Kidney (tissue), 14 donors: ENCODE data around the gene ECI1. TPM values are rescaled to one million over a fixed set of nuclear protein-coding genes. Genes with fewer than 3 reads are reported as not detected.

Experiments used
- DNase-seq, 5 donors: peaks; one replicate each; pipeline ENCODE4 v3.0.0-alpha.2; 2013 to 2020
- FAIRE-seq: peaks from 2 replicates; lab custom pipeline; 2012; peaks lifted over from hg19 to GRCh38; lab: Jason Lieb, UNC
- H3K27ac ChIP-seq, 2 donors: one replicate each; pipeline ENCODE4 v1.7.0; 2013; ENCODE audit warnings: low read depth in 2 of 2, low read length in 2 of 2, inconsistent platforms in 1 of 2
- H3K27me3 ChIP-seq: one replicate; pipeline ENCODE4 v1.7.1; 2013; ENCODE audit warnings: low read length, inconsistent platforms; ENCODE audit not compliant: control insufficient read depth, insufficient read depth
- H3K36me3 ChIP-seq, 3 donors: one replicate each; pipeline versions ENCODE4 v1.7.0 to v1.7.1; 2013; ENCODE audit warnings: low read length in 3 of 3, control low read depth in 1 of 3, inconsistent platforms in 1 of 3; ENCODE audit not compliant: insufficient read depth in 3 of 3, control insufficient read depth in 2 of 3
- H3K4me1 ChIP-seq, 3 donors: one replicate each; pipeline versions ENCODE4 v1.7.0 to v1.7.1; 2013; ENCODE audit warnings: low read length in 3 of 3, inconsistent platforms in 1 of 3, low read depth in 1 of 3; ENCODE audit not compliant: control insufficient read depth in 2 of 3, insufficient read depth in 2 of 3
- H3K4me3 ChIP-seq, 3 donors: one replicate each; pipeline versions ENCODE4 v1.7.0 to v1.8.1; 2013; ENCODE audit warnings: low read length in 3 of 3, control low read depth in 1 of 3, inconsistent platforms in 1 of 3
- H3K9ac ChIP-seq, 3 donors: one replicate each; pipeline versions ENCODE4 v1.7.0 to v1.7.1; 2013; ENCODE audit warnings: low read length in 3 of 3, control low read depth in 1 of 3, inconsistent platforms in 1 of 3
- H3K9me3 ChIP-seq, 3 donors: one replicate each; pipeline versions ENCODE4 v1.7.0 to v1.7.1; 2013; ENCODE audit warnings: low read length in 3 of 3, control low read depth in 1 of 3, inconsistent platforms in 1 of 3; ENCODE audit not compliant: control insufficient read depth in 2 of 3, insufficient read depth in 1 of 3
- CTCF ChIP-seq: IDR thresholded peaks from 3 replicates; pipeline ENCODE4 v1.5.1; 2012; ENCODE audit warnings: mild to moderate bottlenecking, moderate library complexity, borderline replicate concordance; ENCODE audit not compliant: insufficient read depth; ENCODE audit errors: extremely low read depth
- intact Hi-C: fragments of 100-400 bp; cut with DNase I; formaldehyde crosslinking; loops from one replicate; pipeline ENCODE4 v1.11.1; 2022
- polyA plus RNA-seq: library from polyadenylated mRNA; stranded (reverse); fragments of 350-450 nt; fragmentation: Illumina TruSeq; extraction: RNeasy Lipid Tissue Mini Kit (QIAGEN cat#74804); gene quantifications from one replicate; pipeline ENCODE4 v1.2.3, GENCODE V29; 2014; ENCODE audit warnings: low read depth, low replicate concordance; ENCODE audit not compliant: insufficient read depth
- total RNA-seq: library from RNA; stranded (reverse); fragmentation: NEBNext Ultra II Directional; extraction: Animal tissue kit (Norgen Biotek cat#: 25700); gene quantifications from one replicate; pipeline ENCODE4 v1.2.1, GENCODE V29; 2021
- donor health status: control.
- donor health status: control.
- donor health status: control.
- donor health status: control.
- donor health status: control.
- donor health status: DM: yes; HTN: yes; CAD: no.
- donor health status: Normal renal cell carcinoma (clear cell type).

The ECI1 gene
- total and polyA plus RNA-seq, 2 donors from 2014 or later, result 98.1 to 233 TPM

DNA sequence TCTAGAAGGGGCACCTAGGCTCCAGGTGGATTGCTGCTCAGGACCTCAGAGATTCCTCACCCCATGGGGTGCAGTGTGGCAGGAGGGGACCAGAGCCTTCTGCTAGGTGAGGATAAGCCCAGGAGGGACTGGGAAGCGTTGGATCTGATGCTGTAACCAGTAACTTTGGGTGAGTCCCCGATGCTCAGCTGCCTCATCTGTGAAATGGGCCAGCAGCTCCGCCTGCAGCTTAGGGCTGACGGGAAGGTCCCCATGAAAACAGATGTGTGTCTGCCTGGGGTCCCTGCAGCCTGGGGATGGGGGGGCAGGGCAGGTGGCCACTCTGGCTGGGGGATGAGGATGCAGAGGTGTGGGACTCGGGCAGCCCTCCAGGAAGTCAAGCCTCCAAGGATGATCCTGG, 52.3 kb downstream of the ECI1 start:
- H3K9ac ChIP-seq, result no peak overlapping the region
- H3K27ac ChIP-seq, result no peak overlapping the region
- no peaks in the 10 kb centered on the region for H3K36me3 ChIP-seq
- no peaks in the 10 kb centered on the region for H3K27me3 ChIP-seq
- H3K9me3 ChIP-seq, result no peaks in the 10 kb centered on the region
- DNase-seq (no peak), FAIRE-seq (no peak)
- no peak for TF ChIP-seq CTCF
- H3K4me3 ChIP-seq, result no peak overlapping the region
- intact Hi-C loops, result no loop called here
- peaks cover 0 to 3% (median 0%) of the 10 kb centered on the region in 3 donors for H3K4me1 ChIP-seq

- no peak for FAIRE-seq
These were observed 53.1 kb downstream of the ECI1 start for GRCh38 chr16:2198283-2198682.

DNA sequence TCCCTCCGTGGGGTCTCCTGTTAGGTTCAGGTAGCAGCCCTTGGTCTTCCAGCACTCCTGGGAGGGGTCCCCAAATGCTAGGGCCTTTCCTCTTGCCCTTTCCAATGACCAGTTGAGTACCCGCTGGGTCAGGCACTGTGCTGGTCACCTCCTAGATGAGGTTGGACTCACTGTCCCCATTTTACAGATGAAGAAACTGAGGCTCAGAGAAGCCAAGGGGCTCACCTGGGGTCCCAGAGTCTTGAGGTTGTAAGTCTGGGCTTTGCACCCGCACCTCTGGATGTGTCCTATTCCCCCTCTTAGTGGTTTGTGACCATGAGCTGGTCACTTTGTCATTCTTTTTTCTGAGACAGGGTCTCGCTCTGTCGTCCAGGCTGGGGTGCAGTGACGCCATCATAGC, 53.6 kb downstream of the ECI1 start:
- DNase-seq (no peak), FAIRE-seq (no peak)
- Histone ChIP-seq H3K9ac (no peak overlapping the region), H3K36me3 (no peaks in the 10 kb centered on the region), H3K9me3 (no peaks in the 10 kb centered on the region), H3K4me3 (no peak overlapping the region), H3K27ac (no peak overlapping the region), H3K4me1 (peaks cover 0 to 3% (median 0%) of the 10 kb centered on the region in 3 donors), H3K27me3 (no peaks in the 10 kb centered on the region)
- intact Hi-C loops, result no loop called here
- no peak for TF ChIP-seq CTCF

More at GRCh38 chr16:2198283-2198682, 53.1 kb downstream of the ECI1 start:
- intact Hi-C loops, result no loop called here
- Histone ChIP-seq H3K27me3 (no peaks in the 10 kb centered on the region), H3K36me3 (no peaks in the 10 kb centered on the region), H3K9ac (no peak overlapping the region), H3K27ac (no peak overlapping the region), H3K4me1 (peaks cover 0 to 3% (median 0%) of the 10 kb centered on the region in 3 donors), H3K4me3 (no peak overlapping the region), H3K9me3 (no peaks in the 10 kb centered on the region)
- DNase-seq, result no peak
- TF ChIP-seq CTCF, result no peak

- no peak overlapping the region for H3K4me3 ChIP-seq
These were observed 54.3 kb downstream of the ECI1 start for GRCh38 chr16:2196981-2197511.

More at GRCh38 chr16:2196981-2197511, 54.3 kb downstream of the ECI1 start:
- no peak for TF ChIP-seq CTCF
- intact Hi-C loops, result no loop called here
- no peak for DNase-seq
- Histone ChIP-seq H3K9me3 (no peaks in the 10 kb centered on the region), H3K4me1 (peaks cover 0 to 3% (median 0%) of the 10 kb centered on the region in 3 donors), H3K9ac (no peak overlapping the region), H3K36me3 (no peaks in the 10 kb centered on the region), H3K27me3 (no peaks in the 10 kb centered on the region), H3K27ac (no peak overlapping the region)
- no peak for FAIRE-seq
